ENCODE data around the gene GDPD5.

The GDPD5 gene

DNA sequence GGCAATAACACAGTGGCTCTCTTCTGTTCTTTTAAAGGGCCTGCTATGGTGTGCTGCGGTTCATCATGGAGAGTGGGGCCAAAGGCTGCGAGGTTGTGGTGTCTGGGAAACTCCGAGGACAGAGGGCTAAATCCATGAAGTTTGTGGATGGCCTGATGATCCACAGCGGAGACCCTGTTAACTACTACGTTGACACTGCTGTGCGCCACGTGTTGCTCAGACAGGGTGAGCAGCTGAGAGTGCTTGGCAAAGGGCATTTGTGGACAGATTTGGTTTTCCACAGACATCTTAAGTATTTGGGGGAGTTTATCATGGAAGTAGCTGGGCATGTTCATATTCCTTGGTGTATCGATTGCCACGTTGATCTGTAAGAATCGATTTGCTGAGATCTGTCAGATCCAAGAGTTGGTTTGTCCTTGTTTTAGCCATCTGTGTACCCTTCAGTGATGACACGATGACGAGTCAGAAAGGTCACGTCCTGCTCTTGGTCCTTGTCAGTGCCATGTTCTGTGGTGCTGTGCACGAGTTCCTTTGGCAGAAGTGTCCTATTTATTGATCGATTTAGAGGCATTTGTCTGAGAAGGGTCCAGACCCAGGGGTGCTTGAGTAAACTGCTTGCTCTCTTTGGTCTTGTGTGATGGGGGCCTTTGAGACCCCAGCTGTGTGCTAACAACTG lies 121.6 kb downstream of the GDPD5 start:
- POLR2A ChIA-PET = interaction anchor here (0.8 kb wide), 1 partner anchor 12 kb away, joined by 10 read pairs; no protein-coding TSS in a partner anchor
- no peak for TF ChIP-seq CTCF (IDR thresholded peaks at IDR 0.05; ENCODE audit: control extremely low read depth, extremely low read depth, low read depth, missing control alignments)
- DNase-seq (ENCODE audit: extremely low spot score) = no peak
- CTCF ChIA-PET = no interaction called here

DNA sequence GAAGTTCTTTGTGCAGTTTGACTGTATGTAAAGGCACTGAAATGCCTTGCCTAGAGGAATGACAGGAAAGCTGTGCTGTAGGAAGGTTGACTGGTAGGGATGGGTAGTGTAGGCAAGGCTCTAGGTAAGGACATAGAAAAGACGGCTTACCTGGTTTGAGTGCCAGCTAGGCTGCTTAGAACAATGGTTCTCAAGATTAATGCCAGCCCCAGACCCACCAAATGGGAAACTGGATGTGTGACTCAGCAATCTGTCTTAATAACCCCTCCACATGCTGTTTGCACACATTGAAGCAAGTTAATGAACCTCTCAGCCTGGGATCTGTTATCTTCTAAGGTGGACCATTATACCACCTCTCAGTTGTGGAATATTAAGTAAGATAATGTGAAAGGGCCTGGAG lies 122.7 kb downstream of the GDPD5 start:
- TF ChIP-seq CTCF (IDR thresholded peaks at IDR 0.05; ENCODE audit: control extremely low read depth, extremely low read depth, low read depth, missing control alignments) = no peak
- ChIA-PET CTCF (interaction anchor here (0.8 to 3.9 kb wide), 3 partner anchors 14 to 42 kb away, joined by 3 to 17 read pairs (median 3); no protein-coding TSS in a partner anchor), POLR2A (interaction anchor here (0.5 kb wide), 1 partner anchor 8 kb away, joined by 3 read pairs; no protein-coding TSS in a partner anchor)
- no peak for DNase-seq (ENCODE audit: extremely low spot score)

GRCh38 chr11:75402002-75402773 lies 123.6 kb downstream of the GDPD5 start:
- TF ChIP-seq CTCF (IDR thresholded peaks at IDR 0.05; ENCODE audit: control extremely low read depth, extremely low read depth, low read depth, missing control alignments) = no peak
- CTCF ChIA-PET = interaction anchor here (0.8 to 3.9 kb wide), 3 partner anchors 13 to 43 kb away, joined by 3 to 17 read pairs (median 3); no protein-coding TSS in a partner anchor
- POLR2A ChIA-PET = interaction anchor here (1.6 kb wide), 1 partner anchor 11 kb away, joined by 5 read pairs; no protein-coding TSS in a partner anchor
- no peak for DNase-seq (ENCODE audit: extremely low spot score)

DNA sequence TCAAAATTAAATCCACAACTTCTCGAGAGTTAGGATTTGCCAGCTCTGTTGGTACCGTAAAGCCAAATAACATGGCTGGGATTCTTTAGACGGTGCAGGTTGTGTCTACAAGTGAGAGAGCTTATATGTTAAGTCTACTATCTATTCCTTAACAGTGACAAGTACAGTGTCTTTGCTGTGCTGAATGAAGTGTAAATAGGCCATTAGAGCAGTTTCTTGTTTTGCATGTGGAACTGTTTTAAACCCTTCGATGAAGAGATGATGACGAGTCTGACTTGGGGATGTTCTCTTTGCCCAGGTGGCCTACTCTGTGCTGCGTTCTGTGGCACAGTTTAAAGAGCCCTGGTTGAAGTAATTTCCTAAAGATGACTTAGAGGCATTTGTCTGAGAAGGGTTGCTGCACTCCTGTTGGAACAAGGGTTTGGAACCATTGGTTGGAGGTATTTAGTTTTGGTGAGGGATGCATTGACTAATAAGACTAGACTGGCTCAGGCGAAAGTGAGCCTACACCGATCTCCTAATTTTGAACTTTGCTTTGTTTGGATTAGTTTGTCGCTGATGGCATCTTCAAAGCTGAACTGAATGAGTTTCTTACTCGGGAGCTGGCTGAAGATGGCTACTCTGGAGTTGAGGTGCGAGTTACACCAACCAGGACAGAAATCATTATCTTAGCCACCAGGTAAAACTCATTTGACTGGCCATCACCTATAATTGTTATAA lies 125.4 kb downstream of the GDPD5 start:
- ChIA-PET POLR2A (interaction anchor here (0.5 to 2.1 kb wide), 6 partner anchors 12 to 914 kb away, joined by 3 to 7 read pairs (median 4); partner anchors contain the start of genes GDPD5 and SERPINH1), CTCF (interaction anchor here (1.2 to 3.9 kb wide), 7 partner anchors 8 to 121 kb away, joined by 3 to 17 read pairs (median 5); no protein-coding TSS in a partner anchor)
- DNase-seq (ENCODE audit: extremely low spot score) = no peak
- TF ChIP-seq CTCF (IDR thresholded peaks at IDR 0.05; ENCODE audit: control extremely low read depth, extremely low read depth, low read depth, missing control alignments) = no peak

- ChIA-PET POLR2A (interaction anchor here (0.5 to 2.1 kb wide), 5 partner anchors 12 to 163 kb away, joined by 3 to 7 read pairs (median 3); partner anchors contain the start of genes GDPD5 and SERPINH1), CTCF (interaction anchor here (1.2 to 3.9 kb wide), 6 partner anchors 9 to 120 kb away, joined by 4 to 17 read pairs (median 6); no protein-coding TSS in a partner anchor)
- DNase-seq (ENCODE audit: extremely low spot score) = peak; percentile 93
- TF ChIP-seq CTCF (IDR thresholded peaks at IDR 0.05; ENCODE audit: control extremely low read depth, extremely low read depth, low read depth, missing control alignments) = peak; percentile 13
Measured at GRCh38 chr11:75399344-75400145, 126.2 kb downstream of the GDPD5 start, which contains the start of gene RPS3. Gene RPS3, plus strand, starts transcription at chr11:75399518. Its CDS starts 30 bp downstream, at chr11:75399548.
